CD4-positive, CD25-positive, alpha-beta regulatory T cell (primary cell): ENCODE measurements around the gene PRKCA. TPM values are rescaled to one million over a fixed set of nuclear protein-coding genes. Genes with fewer than 3 reads are reported as not detected.

Experiments
- ATAC-seq, 2 donors: fragments of 150-1000 bp; cut with Tn5 transposase; one replicate each; pipeline ENCODE4 v1.10.0; 2021; ENCODE audit warnings: low read depth in 2 of 2, moderate number of reproducible peaks in 2 of 2, moderate library complexity in 1 of 2
- DNase-seq, 3 donors: peaks; one replicate each; pipeline versions ENCODE4 v3.0.0 to v3.0.0-alpha.2; 2012 to 2022; ENCODE audit warnings: mixed read lengths in 1 of 3
- H3K27ac ChIP-seq: one replicate; pipeline ENCODE4 v1.7.0; 2013; ENCODE audit warnings: mild to moderate bottlenecking, low read length; ENCODE audit not compliant: insufficient read depth, poor library complexity, severe bottlenecking
- H3K27me3 ChIP-seq: one replicate; pipeline ENCODE4 v1.7.0; 2013; ENCODE audit warnings: low read length; ENCODE audit not compliant: control insufficient read depth, insufficient read depth
- H3K36me3 ChIP-seq: one replicate; pipeline ENCODE4 v1.7.0; 2013; ENCODE audit warnings: mild to moderate bottlenecking, low read length, moderate library complexity; ENCODE audit not compliant: control insufficient read depth, insufficient read depth
- H3K4me1 ChIP-seq: 2 replicates; pipeline ENCODE4 v1.7.0; 2013; ENCODE audit warnings: mild to moderate bottlenecking, low read length; ENCODE audit not compliant: insufficient read depth, control insufficient read depth, poor library complexity, severe bottlenecking
- H3K4me3 ChIP-seq: one replicate; pipeline ENCODE4 v1.7.0; 2013; ENCODE audit warnings: low read depth, mild to moderate bottlenecking, low read length, moderate library complexity
- H3K9me3 ChIP-seq, 2 experiments: 1 replicate in 1 of 2; 2 replicates in 1 of 2; pipeline ENCODE4 v1.7.0; 2013; ENCODE audit warnings: low read length in 2 of 2, mild to moderate bottlenecking in 1 of 2, moderate library complexity in 1 of 2; ENCODE audit not compliant: control insufficient read depth in 2 of 2
- H3K27ac Mint-ChIP-seq, 3 donors: one replicate each; pipeline ENCODE4 v1.8.0; 2020 to 2022; ENCODE audit warnings: mild to moderate bottlenecking in 3 of 3, mixed read lengths in 3 of 3, moderate library complexity in 2 of 3
- H3K27me3 Mint-ChIP-seq: one replicate; pipeline ENCODE4 v1.8.0; 2022; ENCODE audit warnings: mild to moderate bottlenecking, mixed read lengths
- H3K36me3 Mint-ChIP-seq: one replicate; pipeline ENCODE4 v1.8.0; 2020; ENCODE audit warnings: mixed read lengths
- H3K4me1 Mint-ChIP-seq, 4 donors: one replicate each; pipeline ENCODE4 v1.8.0; 2020 to 2022; ENCODE audit warnings: mixed read lengths in 4 of 4, mild to moderate bottlenecking in 1 of 4
- H3K4me3 Mint-ChIP-seq, 4 donors: one replicate each; pipeline ENCODE4 v1.8.0; 2020 to 2022; ENCODE audit warnings: mild to moderate bottlenecking in 4 of 4, mixed read lengths in 4 of 4, moderate library complexity in 3 of 4
- H3K9me3 Mint-ChIP-seq, 7 donors: one replicate each; pipeline ENCODE4 v1.8.0; 2020 to 2022; ENCODE audit warnings: mixed read lengths in 7 of 7, mild to moderate bottlenecking in 3 of 7, moderate library complexity in 2 of 7
- polyA plus RNA-seq, 4 donors: library from polyadenylated mRNA; unstranded; fragments of 300-500 nt; fragmentation: Illumina TruSeq; gene quantifications; one replicate each; pipeline ENCODE4 v1.2.3, GENCODE V29; 2021
- total RNA-seq: library from RNA; stranded (reverse); gene quantifications from one replicate; pipeline ENCODE4 v1.2.3, GENCODE V29; 2022

PRKCA gene
- total and polyA plus RNA-seq, 5 donors from 2014 or later = 0.60 to 84.0 (median 2.0) TPM

- Mint-ChIP-seq H3K4me1 (peaks cover 30 to 69% (median 49%) of the 10 kb centered on the region in 4 donors), H3K9me3 (peaks cover 0 to 1% (median 0%) of the 10 kb centered on the region in 7 donors), H3K36me3 (peaks cover 9% of the 10 kb centered on the region), H3K27me3 (no peaks in the 10 kb centered on the region), H3K27ac (peak overlapping the region in 1 of 3 donors; percentile 58), H3K4me3 (peak overlapping the region; percentile 1 to 73 (median 33))
- Histone ChIP-seq H3K27me3 (no peaks in the 10 kb centered on the region), H3K4me3 (no peak overlapping the region), H3K27ac (no peak overlapping the region), H3K4me1 (peaks cover 23% of the 10 kb centered on the region), H3K36me3 (no peaks in the 10 kb centered on the region), H3K9me3 (no peaks in the 10 kb centered on the region)
- no peak for ATAC-seq
- DNase-seq = no peak
These were observed 205.8 kb downstream of the PRKCA start for GRCh38 chr17:66507982-66508760.

- Mint-ChIP-seq H3K27ac (peak overlapping the region; percentile 80 to 92 (median 86)), H3K27me3 (no peaks in the 10 kb centered on the region), H3K4me1 (peaks cover 30 to 71% (median 50%) of the 10 kb centered on the region in 4 donors), H3K4me3 (peak overlapping the region; percentile 1 to 66 (median 26)), H3K36me3 (peaks cover 9% of the 10 kb centered on the region), H3K9me3 (peaks cover 0 to 1% (median 0%) of the 10 kb centered on the region in 7 donors)
- H3K36me3 ChIP-seq = no peaks in the 10 kb centered on the region
- peak overlapping the region; percentile 53 for H3K4me3 ChIP-seq
- DNase-seq (peak in 1 of 3 donors; percentile 82), ATAC-seq (peak; percentile 83 to 91)
- H3K27me3 ChIP-seq = no peaks in the 10 kb centered on the region
- no peak overlapping the region for H3K27ac ChIP-seq
- H3K9me3 ChIP-seq = no peaks in the 10 kb centered on the region
- peaks cover 23% of the 10 kb centered on the region for H3K4me1 ChIP-seq
These were observed 206.8 kb downstream of the PRKCA start for GRCh38 chr17:66508896-66509844.

- H3K27ac ChIP-seq = no peak overlapping the region
- H3K4me1 ChIP-seq = peaks cover 23% of the 10 kb centered on the region
- DNase-seq (peak in 1 of 3 donors; percentile 51), ATAC-seq (no peak)
- Mint-ChIP-seq H3K36me3 (peaks cover 13% of the 10 kb centered on the region), H3K27me3 (no peaks in the 10 kb centered on the region), H3K4me1 (peaks cover 30 to 68% (median 50%) of the 10 kb centered on the region in 4 donors), H3K9me3 (peaks cover 0 to 1% (median 0%) of the 10 kb centered on the region in 7 donors), H3K4me3 (peak overlapping the region in 3 of 4 donors; percentile 17 to 66 (median 36)), H3K27ac (peak overlapping the region; percentile 80 to 92 (median 86))
- no peaks in the 10 kb centered on the region for H3K27me3 ChIP-seq
- H3K9me3 ChIP-seq = no peaks in the 10 kb centered on the region
- H3K4me3 ChIP-seq = peak overlapping the region; percentile 53
- H3K36me3 ChIP-seq = no peaks in the 10 kb centered on the region
These were observed 207.5 kb downstream of the PRKCA start for GRCh38 chr17:66509926-66510325.

GRCh38 chr17:66511135-66511534 lies 208.7 kb downstream of the PRKCA start:
- Mint-ChIP-seq H3K9me3 (peaks cover 0 to 1% (median 0%) of the 10 kb centered on the region in 7 donors), H3K27ac (peak overlapping the region in 1 of 3 donors; percentile 33), H3K4me3 (no peak overlapping the region), H3K36me3 (peaks cover 17% of the 10 kb centered on the region), H3K27me3 (no peaks in the 10 kb centered on the region), H3K4me1 (peaks cover 30 to 70% (median 49%) of the 10 kb centered on the region in 4 donors)
- DNase-seq (peak in 1 of 3 donors; percentile 32), ATAC-seq (no peak)
- Histone ChIP-seq H3K27me3 (no peaks in the 10 kb centered on the region), H3K27ac (no peak overlapping the region), H3K9me3 (no peaks in the 10 kb centered on the region), H3K4me3 (no peak overlapping the region), H3K36me3 (no peaks in the 10 kb centered on the region), H3K4me1 (peaks cover 23% of the 10 kb centered on the region)

GRCh38 chr17:66514227-66514806 lies 211.9 kb downstream of the PRKCA start:
- peaks cover 10% of the 10 kb centered on the region for H3K4me1 ChIP-seq
- peaks cover 0 to 1% (median 0%) of the 10 kb centered on the region in 7 donors for H3K9me3 Mint-ChIP-seq
- H3K27ac Mint-ChIP-seq = peak overlapping the region in 1 of 3 donors; percentile 32
- no peaks in the 10 kb centered on the region for H3K36me3 ChIP-seq
- H3K27ac ChIP-seq = no peak overlapping the region
- no peak for ATAC-seq
- H3K4me1 Mint-ChIP-seq = peaks cover 22 to 57% (median 32%) of the 10 kb centered on the region in 4 donors
- peaks cover 15% of the 10 kb centered on the region for H3K36me3 Mint-ChIP-seq
- H3K27me3 Mint-ChIP-seq = no peaks in the 10 kb centered on the region
- no peak overlapping the region for H3K4me3 ChIP-seq
- H3K4me3 Mint-ChIP-seq = no peak overlapping the region
- H3K27me3 ChIP-seq = no peaks in the 10 kb centered on the region
- DNase-seq = no peak
- no peaks in the 10 kb centered on the region for H3K9me3 ChIP-seq

- no peak overlapping the region for H3K4me3 ChIP-seq
- H3K27me3 Mint-ChIP-seq = no peaks in the 10 kb centered on the region
- H3K4me1 Mint-ChIP-seq = peaks cover 11 to 52% (median 22%) of the 10 kb centered on the region in 4 donors
- ATAC-seq (no peak), DNase-seq (no peak)
- no peaks in the 10 kb centered on the region for H3K36me3 ChIP-seq
- H3K27ac Mint-ChIP-seq = peak overlapping the region in 2 of 3 donors; percentile 44 to 71
- no peak overlapping the region for H3K27ac ChIP-seq
- no peaks in the 10 kb centered on the region for H3K4me1 ChIP-seq
- peaks cover 0 to 1% (median 0%) of the 10 kb centered on the region in 7 donors for H3K9me3 Mint-ChIP-seq
- H3K9me3 ChIP-seq = no peaks in the 10 kb centered on the region
- no peak overlapping the region for H3K4me3 Mint-ChIP-seq
- H3K27me3 ChIP-seq = no peaks in the 10 kb centered on the region
- peaks cover 15% of the 10 kb centered on the region for H3K36me3 Mint-ChIP-seq
These were observed 213.6 kb downstream of the PRKCA start for GRCh38 chr17:66515974-66516373.

GRCh38 chr17:66517336-66518009 lies 215.1 kb downstream of the PRKCA start:
- Mint-ChIP-seq H3K9me3 (peaks cover 0 to 1% (median 0%) of the 10 kb centered on the region in 7 donors), H3K27ac (peak overlapping the region in 1 of 3 donors; percentile 15), H3K4me1 (peaks cover 12 to 47% (median 26%) of the 10 kb centered on the region in 4 donors)

More at GRCh38 chr17:66517336-66518009, 215.1 kb downstream of the PRKCA start:
- H3K9me3 ChIP-seq = no peaks in the 10 kb centered on the region
- Mint-ChIP-seq H3K36me3 (peaks cover 16% of the 10 kb centered on the region), H3K4me3 (no peak overlapping the region), H3K27me3 (no peaks in the 10 kb centered on the region)
- H3K4me3 ChIP-seq = no peak overlapping the region
- H3K4me1 ChIP-seq = no peaks in the 10 kb centered on the region
- ATAC-seq = no peak
- no peak overlapping the region for H3K27ac ChIP-seq
- DNase-seq = no peak
- no peaks in the 10 kb centered on the region for H3K27me3 ChIP-seq
- H3K36me3 ChIP-seq = no peaks in the 10 kb centered on the region
